ENCODE measurements around the gene RBM4B.
A peak's percentile ranks its signal among the peaks of the same experiment; 100 is the strongest.
"Not testable (repeated sequence)": the region's sequence is repeated elsewhere in the genome, so short reads cannot be mapped to it uniquely, and the experiment has no call there.

RBM4B gene, protein sequence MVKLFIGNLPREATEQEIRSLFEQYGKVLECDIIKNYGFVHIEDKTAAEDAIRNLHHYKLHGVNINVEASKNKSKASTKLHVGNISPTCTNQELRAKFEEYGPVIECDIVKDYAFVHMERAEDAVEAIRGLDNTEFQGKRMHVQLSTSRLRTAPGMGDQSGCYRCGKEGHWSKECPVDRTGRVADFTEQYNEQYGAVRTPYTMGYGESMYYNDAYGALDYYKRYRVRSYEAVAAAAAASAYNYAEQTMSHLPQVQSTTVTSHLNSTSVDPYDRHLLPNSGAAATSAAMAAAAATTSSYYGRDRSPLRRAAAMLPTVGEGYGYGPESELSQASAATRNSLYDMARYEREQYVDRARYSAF

DNA sequence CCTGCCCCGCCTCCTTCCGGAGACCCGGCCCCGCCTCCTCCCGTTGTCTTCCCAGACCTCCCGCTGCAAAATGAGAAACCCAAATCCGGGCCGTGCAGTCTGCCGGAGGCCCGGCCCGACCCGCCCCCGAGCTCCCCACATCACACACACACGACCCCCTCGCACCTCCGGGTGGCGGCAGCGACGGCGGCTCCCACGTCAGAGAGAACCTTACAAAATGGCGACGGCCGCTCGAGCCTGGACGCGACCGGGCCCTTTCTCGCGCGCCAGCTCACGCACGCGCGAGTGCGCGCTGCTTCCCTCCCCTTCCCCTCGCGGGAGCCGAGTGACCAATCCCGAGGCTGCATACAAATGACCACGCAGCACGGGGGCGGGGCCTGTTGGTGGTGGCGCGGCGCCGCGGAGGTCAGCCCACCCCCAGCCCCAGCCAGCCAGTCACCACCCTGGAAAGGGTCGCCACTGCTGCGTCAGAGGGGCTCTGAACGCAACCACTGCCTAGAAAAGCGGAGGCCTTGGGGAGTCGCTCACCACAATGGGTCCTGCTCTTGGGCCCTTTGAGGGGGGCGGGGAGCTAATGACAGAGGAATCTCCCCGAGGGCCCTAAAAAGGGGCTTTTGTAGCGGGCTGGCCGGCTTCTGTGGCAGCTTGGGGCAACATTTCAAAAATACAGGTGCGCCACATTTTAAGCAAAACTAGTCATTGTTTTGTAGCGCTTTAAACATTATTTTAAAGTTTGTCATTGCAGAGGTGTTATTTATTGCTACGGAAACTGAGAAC is at the start of gene RBM4B:
TSS of gene RBM4B (minus strand) at position 289 of the 777 bp plus-strand sequence. CDS start 808 bp downstream, outside the sequence.
- DNase-seq (ENCODE audit: low read depth) = peak; percentile 97

DNA sequence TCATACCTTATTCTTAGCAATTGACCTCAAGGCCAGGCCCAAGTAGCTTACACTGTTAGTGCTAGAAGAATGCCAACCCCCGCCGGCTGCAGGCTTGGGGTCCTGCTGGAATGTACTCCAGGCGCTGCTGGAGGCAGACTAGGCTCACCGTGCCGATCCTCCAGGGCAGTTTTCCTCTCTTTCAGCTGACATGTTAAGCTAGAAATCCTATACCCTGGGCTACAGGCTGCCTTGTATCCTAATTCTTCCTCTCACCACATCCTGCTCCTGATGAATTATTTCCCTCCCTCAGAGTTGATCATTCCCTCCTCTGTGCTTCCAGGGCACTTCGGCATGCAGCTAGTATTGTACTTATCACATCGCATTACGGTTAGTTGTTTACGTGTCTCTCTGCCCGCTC is 48.0 kb upstream of the RBM4B start:
- no peak for DNase-seq (ENCODE audit: low read depth)

GRCh38 chr11:66725114-66725513 is 47.4 kb upstream of the RBM4B start:
- no peak for DNase-seq (ENCODE audit: low read depth)

DNA sequence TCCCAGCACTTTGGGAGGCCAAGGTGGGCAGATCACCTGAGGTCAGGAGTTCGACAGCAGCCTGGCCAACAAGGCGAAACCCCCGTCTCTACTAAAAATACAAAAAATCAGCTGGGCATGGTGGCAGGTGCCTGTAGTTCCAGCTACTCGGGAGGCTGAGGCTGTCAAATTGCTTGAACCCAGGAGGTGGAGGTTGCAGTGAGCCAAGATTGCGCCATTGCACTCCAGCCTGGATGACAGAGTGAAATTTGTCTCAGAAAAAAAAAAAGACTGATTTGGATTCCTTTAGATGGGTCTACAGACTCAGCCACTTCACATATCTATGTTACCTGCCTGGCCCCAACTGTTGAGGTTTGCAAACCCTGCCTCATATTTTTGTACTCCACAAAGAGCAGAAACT is 46.5 kb upstream of the RBM4B start:
- not testable (repeated sequence) for DNase-seq (ENCODE audit: low read depth)

DNA sequence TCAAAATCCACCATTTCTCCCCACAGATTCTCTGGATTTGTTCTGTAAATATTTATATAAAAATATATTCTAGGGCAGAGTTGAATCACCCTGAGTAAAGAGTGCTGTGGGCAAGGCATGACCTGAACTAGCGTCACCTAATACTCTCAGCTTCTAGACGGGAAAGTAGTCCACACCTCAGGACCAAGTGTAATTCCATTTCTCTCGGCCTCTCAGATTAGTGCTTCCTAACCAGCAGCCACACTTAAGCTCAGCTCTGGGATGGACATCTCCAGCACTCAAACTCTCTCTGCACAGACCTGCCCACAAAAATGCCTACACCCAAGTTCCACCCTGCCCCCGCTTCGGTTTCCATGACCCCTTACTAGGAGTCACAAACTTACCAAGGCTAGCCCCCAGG is 46.0 kb upstream of the RBM4B start:
- DNase-seq (ENCODE audit: low read depth) = no peak

GRCh38 chr11:66722745-66723651 is 45.3 kb upstream of the RBM4B start:
- DNase-seq (ENCODE audit: low read depth) = no peak

DNA sequence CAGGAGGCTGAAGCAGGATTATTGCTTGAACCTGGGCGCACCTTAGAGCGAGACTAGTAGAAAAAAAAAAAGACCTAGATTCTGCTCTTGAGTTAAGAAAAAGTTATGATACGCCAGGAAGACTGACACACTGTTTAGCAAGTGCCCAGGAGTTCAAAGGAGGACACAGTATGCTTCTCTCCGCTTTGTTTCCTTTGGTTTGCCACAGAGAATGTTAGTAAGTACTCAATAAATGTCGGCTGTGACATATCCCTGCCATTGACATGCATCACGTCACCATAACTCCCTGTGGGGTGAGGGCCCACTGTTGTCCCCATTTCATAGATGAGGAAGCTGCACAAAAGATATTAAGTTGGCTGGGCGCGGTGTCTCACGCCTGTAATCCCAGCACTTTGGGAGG is 44.3 kb upstream of the RBM4B start:
- DNase-seq (ENCODE audit: low read depth) = no peak

GRCh38 chr11:66720899-66721470 is 43.3 kb upstream of the RBM4B start:
- no peak for DNase-seq (ENCODE audit: low read depth)

- DNase-seq (ENCODE audit: low read depth) = no peak
Observed at GRCh38 chr11:66720223-66720898, 42.7 kb upstream of the RBM4B start.

DNA sequence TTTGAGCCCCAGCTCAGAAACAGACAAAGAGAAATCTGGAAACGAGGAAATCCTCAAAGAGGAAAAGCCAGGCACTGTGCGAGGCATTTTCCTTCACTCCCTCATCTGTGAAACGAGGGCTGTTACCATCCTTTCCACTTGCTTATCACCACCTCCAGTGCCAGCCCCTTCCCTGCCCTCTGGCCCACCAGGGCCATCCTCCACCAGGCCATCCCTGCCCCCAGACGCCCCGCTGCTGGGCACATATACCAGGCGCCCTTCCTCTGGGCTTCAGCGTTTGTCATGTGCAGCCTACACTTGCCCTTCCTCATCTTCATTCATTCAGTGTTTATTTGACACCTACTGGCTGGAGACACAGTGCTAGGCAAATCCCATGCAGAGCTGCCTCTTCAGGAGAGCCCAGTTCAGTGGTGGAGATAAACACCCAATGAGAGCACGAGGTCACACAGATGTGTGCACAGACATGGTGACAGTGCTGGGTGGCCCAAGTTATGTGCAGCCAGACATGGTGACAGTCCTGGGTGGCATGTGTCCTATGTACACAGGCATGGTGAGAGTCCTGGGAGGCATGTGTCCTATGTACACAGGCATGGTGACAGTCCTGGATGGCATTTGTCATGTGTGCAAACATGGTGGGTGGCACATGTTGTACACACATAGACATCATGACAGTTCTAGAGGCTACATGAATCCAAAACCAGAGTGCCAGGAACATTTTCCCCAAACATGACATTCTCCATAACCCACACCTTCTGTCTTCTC is 41.6 kb upstream of the RBM4B start:
- DNase-seq (ENCODE audit: low read depth) = no peak

DNA sequence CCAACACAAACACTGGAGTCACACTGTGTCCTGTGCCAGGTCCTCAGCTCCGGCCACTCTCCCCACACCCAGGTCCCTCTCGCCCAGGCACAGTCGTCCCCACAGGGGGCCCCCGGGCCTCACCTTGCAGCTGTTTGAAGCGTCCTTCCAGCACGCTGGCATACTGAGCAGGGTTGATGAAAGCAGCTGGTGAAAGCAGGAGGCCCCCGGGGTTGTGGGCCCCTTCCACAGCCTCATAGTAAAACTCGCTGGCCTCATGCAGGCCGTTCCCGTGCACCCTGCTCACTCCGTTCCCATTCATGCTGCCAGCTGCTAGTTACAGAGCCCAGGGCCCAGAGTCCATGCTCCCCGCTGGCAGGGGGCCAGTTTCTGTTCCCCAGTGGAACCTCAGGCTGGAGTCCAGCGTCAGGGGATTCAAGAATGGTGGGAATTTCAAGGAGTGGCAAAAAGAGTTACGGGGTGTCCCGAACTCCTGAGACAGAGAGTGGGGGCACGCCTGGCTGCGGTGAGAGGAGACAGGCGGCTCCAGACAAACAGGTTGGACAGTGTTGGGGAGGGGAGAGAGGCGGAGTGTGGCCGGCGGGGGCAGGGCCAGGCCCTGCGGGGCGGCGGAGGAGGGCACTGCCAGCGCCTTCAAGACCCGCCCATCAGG is 40.8 kb upstream of the RBM4B start:
- DNase-seq (ENCODE audit: low read depth) = no peak

GRCh38 chr11:66717925-66718319 is 40.2 kb upstream of the RBM4B start:
- DNase-seq (ENCODE audit: low read depth) = no peak

DNA sequence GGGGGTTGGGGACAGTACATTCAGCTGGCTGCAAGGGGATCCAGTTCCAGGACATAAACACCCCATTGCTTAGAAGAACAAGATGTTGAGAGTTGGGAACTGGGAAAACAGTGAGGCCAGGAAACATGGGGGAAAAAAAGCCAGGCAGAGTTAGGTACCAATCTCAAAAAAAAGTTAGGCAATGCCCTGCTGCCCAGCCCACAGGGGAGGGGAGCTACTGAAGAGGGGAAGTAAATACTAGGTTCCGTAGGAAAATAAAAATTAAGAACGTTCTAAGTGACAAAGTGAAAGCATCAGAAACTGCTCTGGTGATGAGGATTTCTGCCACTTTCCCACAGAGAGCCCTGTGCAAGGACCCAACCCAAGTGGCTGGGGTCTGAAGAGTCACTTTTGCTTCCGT is 39.3 kb upstream of the RBM4B start:
- DNase-seq (ENCODE audit: low read depth) = no peak

GRCh38 chr11:66715346-66716085 is 37.8 kb upstream of the RBM4B start:
- DNase-seq (ENCODE audit: low read depth) = no peak

DNA sequence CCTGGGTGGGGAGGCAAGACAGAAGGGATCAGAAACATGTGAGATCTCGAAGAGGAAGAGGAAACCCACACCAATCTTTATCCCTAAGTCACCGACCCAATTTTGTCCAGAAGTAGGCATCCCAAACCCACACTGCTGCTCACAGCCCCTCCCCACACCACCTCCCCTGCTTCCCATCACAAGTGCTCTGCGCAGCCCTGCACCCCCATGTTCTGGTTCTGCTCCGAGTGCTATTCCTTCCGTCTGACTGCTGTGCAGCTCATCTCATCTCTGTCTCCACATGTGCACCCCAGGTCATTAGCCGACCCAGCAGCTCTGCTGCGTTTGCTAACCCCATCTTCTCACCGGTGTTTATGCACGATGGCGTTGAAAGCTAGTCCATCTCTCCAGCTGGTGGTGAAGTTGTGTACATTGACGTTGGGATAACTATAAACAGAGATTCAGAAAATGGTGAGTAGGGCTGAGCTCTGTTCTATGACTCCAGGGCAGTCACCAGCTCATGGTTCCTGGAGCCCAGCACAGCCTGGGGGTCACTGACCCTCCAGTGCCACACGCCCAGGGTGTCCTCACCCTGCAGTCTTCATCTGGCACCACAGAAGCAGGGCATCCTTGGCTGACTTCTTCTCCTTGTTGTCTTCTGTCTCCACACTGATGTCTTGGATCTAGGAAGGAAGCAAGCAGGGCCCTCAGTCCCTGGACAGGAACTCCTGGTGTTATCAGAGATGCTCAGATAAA is 36.2 kb upstream of the RBM4B start:
- DNase-seq (ENCODE audit: low read depth) = peak; percentile 49

- DNase-seq (ENCODE audit: low read depth) = no peak
Observed at GRCh38 chr11:66710384-66710930, 32.8 kb upstream of the RBM4B start.

GRCh38 chr11:66708701-66709100 is 31.0 kb upstream of the RBM4B start:
- DNase-seq (ENCODE audit: low read depth) = peak; percentile 38

DNA sequence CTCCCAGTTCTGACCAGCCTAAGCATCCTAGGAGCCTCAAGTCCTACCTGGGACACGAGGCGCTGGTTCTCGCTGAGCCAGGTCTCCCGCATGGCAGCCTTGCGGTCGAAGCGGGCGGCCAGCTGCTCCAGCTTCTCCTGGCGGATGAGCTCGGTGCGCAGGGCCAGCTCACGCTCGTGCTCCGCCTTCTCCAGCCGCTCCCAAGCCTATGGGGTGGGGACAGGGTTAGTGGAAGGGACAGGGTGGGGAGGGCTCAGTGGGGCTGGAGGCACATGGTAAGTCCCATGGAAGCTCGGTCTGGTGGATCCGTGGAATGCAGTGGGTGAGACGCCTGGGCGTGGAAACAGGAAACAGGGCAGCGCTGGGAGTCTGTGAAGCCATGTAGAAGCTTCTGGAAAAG is 30.4 kb upstream of the RBM4B start:
- no peak for DNase-seq (ENCODE audit: low read depth)

Data from CMK (cell line).